ENCODE measurements around the gene PKD1.

The PKD1 gene

GRCh38 chr16:2167068-2167638 is 31.5 kb upstream of the PKD1 start:
- TF ChIP-seq REST (IDR thresholded peaks at IDR 0.05; ENCODE audit: insufficient read depth in 1 of 2, low read depth in 2 of 2, low read length in 2 of 2) (no peak), TAF1 (IDR thresholded peaks at IDR 0.05; ENCODE audit: borderline replicate concordance, insufficient read depth, low read length) (no peak), SIN3A (IDR thresholded peaks at IDR 0.05; ENCODE audit: borderline replicate concordance, insufficient read depth, low read length) (no peak)

GRCh38 chr16:2166263-2167067 is 30.8 kb upstream of the PKD1 start:
- TF ChIP-seq POLR2AphosphoS5 (IDR thresholded peaks at IDR 0.05; ENCODE audit: low read depth, low read length): no peak
- no peak for TF ChIP-seq TAF1 (IDR thresholded peaks at IDR 0.05; ENCODE audit: borderline replicate concordance, insufficient read depth, low read length)
- no peak for TF ChIP-seq FOXP2 (optimal IDR thresholded peaks at IDR 0.05; ENCODE audit: borderline replicate concordance, extremely low read depth, extremely low read length, insufficient read depth)
- no peak for TF ChIP-seq SIN3A (IDR thresholded peaks at IDR 0.05; ENCODE audit: borderline replicate concordance, insufficient read depth, low read length)
- no peak for TF ChIP-seq REST (IDR thresholded peaks at IDR 0.05; ENCODE audit: insufficient read depth in 1 of 2, low read depth in 2 of 2, low read length in 2 of 2)

GRCh38 chr16:2165861-2166260 is 30.2 kb upstream of the PKD1 start:
- TF ChIP-seq FOXP2 (optimal IDR thresholded peaks at IDR 0.05; ENCODE audit: borderline replicate concordance, extremely low read depth, extremely low read length, insufficient read depth): no peak
- TF ChIP-seq TAF1 (IDR thresholded peaks at IDR 0.05; ENCODE audit: borderline replicate concordance, insufficient read depth, low read length): no peak
- TF ChIP-seq REST (IDR thresholded peaks at IDR 0.05; ENCODE audit: insufficient read depth in 1 of 2, low read depth in 2 of 2, low read length in 2 of 2): no peak
- no peak for TF ChIP-seq SIN3A (IDR thresholded peaks at IDR 0.05; ENCODE audit: borderline replicate concordance, insufficient read depth, low read length)
- no peak for TF ChIP-seq POLR2AphosphoS5 (IDR thresholded peaks at IDR 0.05; ENCODE audit: low read depth, low read length)

- no peak for TF ChIP-seq POLR2AphosphoS5 (IDR thresholded peaks at IDR 0.05; ENCODE audit: low read depth, low read length)
- TF ChIP-seq SIN3A (IDR thresholded peaks at IDR 0.05; ENCODE audit: borderline replicate concordance, insufficient read depth, low read length): no peak
- TF ChIP-seq TAF1 (IDR thresholded peaks at IDR 0.05; ENCODE audit: borderline replicate concordance, insufficient read depth, low read length): no peak
- no peak for TF ChIP-seq FOXP2 (optimal IDR thresholded peaks at IDR 0.05; ENCODE audit: borderline replicate concordance, extremely low read depth, extremely low read length, insufficient read depth)
- TF ChIP-seq REST (IDR thresholded peaks at IDR 0.05; ENCODE audit: insufficient read depth in 1 of 2, low read depth in 2 of 2, low read length in 2 of 2): no peak
Measured at GRCh38 chr16:2163211-2163881, 27.6 kb upstream of the PKD1 start.

Measured in PFSK-1 (cell line).